C4-2B (cell line): ENCODE results near the gene OPN1SW.

Source experiments
- H3K27ac ChIP-seq: fragments of 450-650 bp; 2 replicates; pipeline ENCODE4 v1.5.1; 2017
- CTCF ChIP-seq: fragments of 450-650 bp; conservative IDR thresholded peaks from 2 replicates; pipeline ENCODE4 v1.5.1; 2017; ENCODE audit warnings: mild to moderate bottlenecking
- ZFX ChIP-seq: fragments of 450-650 bp; IDR thresholded peaks from 2 replicates; pipeline ENCODE4 v1.6.1; 2017

OPN1SW gene

GRCh38 chr7:128777156-128778123, 1.8 kb upstream of the OPN1SW start:
- no peak overlapping the region for H3K27ac ChIP-seq
- no peak for TF ChIP-seq ZFX
- TF ChIP-seq CTCF, result no peak

GRCh38 chr7:128774921-128775320, 673 bp downstream of the OPN1SW start:
- TF ChIP-seq ZFX (no peak), CTCF (no peak)
- no peak overlapping the region for H3K27ac ChIP-seq

GRCh38 chr7:128774029-128774689, 1.4 kb downstream of the OPN1SW start:
- H3K27ac ChIP-seq, result no peak overlapping the region
- TF ChIP-seq CTCF (no peak), ZFX (no peak)

- no peak overlapping the region for H3K27ac ChIP-seq
- no peak for TF ChIP-seq CTCF
- no peak for TF ChIP-seq ZFX
These were observed 2.0 kb downstream of the OPN1SW start for GRCh38 chr7:128773604-128774003.

- TF ChIP-seq CTCF (no peak), ZFX (no peak)
- H3K27ac ChIP-seq, result no peak overlapping the region
These were observed 5.4 kb downstream of the OPN1SW start for GRCh38 chr7:128770233-128770632.

GRCh38 chr7:128767475-128768110, 8.0 kb downstream of the OPN1SW start:
- H3K27ac ChIP-seq, result no peak overlapping the region
- TF ChIP-seq CTCF (no peak), ZFX (no peak)

- no peak for TF ChIP-seq ZFX
- TF ChIP-seq CTCF, result no peak
- H3K27ac ChIP-seq, result no peak overlapping the region
These were observed 12.1 kb downstream of the OPN1SW start for GRCh38 chr7:128763541-128763940.
